SK-N-SH (cell line): ENCODE results near the gene ANKRD33B.

Source experiments
- CTCF ChIP-seq: fragments of 200-600 bp; sonication (generic); IDR thresholded peaks from 2 replicates; pipeline ENCODE4 v1.6.1; 2017; ENCODE audit warnings: antibody characterized with exemption, mild to moderate bottlenecking, moderate library complexity
- EP300 ChIP-seq, 2 experiments: IDR thresholded peaks; 2 replicates each; pipeline versions ENCODE4 v1.4.0 to v1.6.1; 2012; ENCODE audit warnings: borderline replicate concordance in 1 of 2, low read depth in 1 of 2, low read length in 1 of 2
- EZH2phosphoT487 ChIP-seq: fragments of 200-600 bp; sonication (generic); IDR thresholded peaks from 2 replicates; pipeline ENCODE4 v1.6.1; 2017; ENCODE audit warnings: low read depth, mixed run types, mild to moderate bottlenecking, antibody characterized with exemption, moderate library complexity, borderline replicate concordance
- FOSL2 ChIP-seq: IDR thresholded peaks from 2 replicates; pipeline ENCODE4 v1.4.0; 2012; ENCODE audit warnings: low read depth, mild to moderate bottlenecking, moderate library complexity, borderline replicate concordance
- GABPA ChIP-seq: IDR thresholded peaks from 2 replicates; pipeline ENCODE4 v1.4.0; 2012; ENCODE audit warnings: low read depth, mild to moderate bottlenecking
- MAX ChIP-seq: IDR thresholded peaks from 2 replicates; pipeline ENCODE4 v1.4.0; 2012; ENCODE audit warnings: low read depth
- POLR2AphosphoS5 ChIP-seq: IDR thresholded peaks from 2 replicates; pipeline ENCODE4 v1.6.1; 2012; ENCODE audit warnings: low read depth, low read length
- RAD21 ChIP-seq: IDR thresholded peaks from 2 replicates; pipeline ENCODE4 v1.6.1; 2012; ENCODE audit warnings: mild to moderate bottlenecking, low read length
- TAF1 ChIP-seq: IDR thresholded peaks from 2 replicates; pipeline ENCODE4 v1.6.1; 2012; ENCODE audit warnings: low read depth, mild to moderate bottlenecking, low read length, moderate library complexity, borderline replicate concordance
- USF1 ChIP-seq: IDR thresholded peaks from 2 replicates; pipeline ENCODE4 v1.4.0; 2012; ENCODE audit warnings: low read depth, borderline replicate concordance
- USF2 ChIP-seq: fragments of 150-350 bp; IDR thresholded peaks from 2 replicates; pipeline ENCODE4 v1.6.1; 2017; ENCODE audit warnings: antibody characterized with exemption, low read length, low read depth, borderline replicate concordance

- TF ChIP-seq CTCF (no peak), USF2 (no peak), EP300 (IDR thresholded peaks at IDR 0.05; ENCODE audit: borderline replicate concordance in 1 of 2, low read depth in 1 of 2, low read length in 1 of 2) (no peak), TAF1 (no peak), POLR2AphosphoS5 (no peak), USF1 (no peak), RAD21 (no peak), GABPA (no peak), FOSL2 (no peak), MAX (no peak), EZH2phosphoT487 (no peak)
These were observed 30.6 kb upstream of the ANKRD33B start for GRCh38 chr5:10533226-10533625.
